ENCODE data around the gene RNF4.

Gene RNF4

GRCh38 chr4:2436761-2437474 lies 32.0 kb upstream of the RNF4 start:
- no peak for DNase-seq
- in situ Hi-C loops (cut with MboI; ENCODE audit: low pct_unique_long_range_greater_than_20kb, low sequenced_read_pairs) = no loop called here

GRCh38 chr4:2437475-2438215 lies 31.3 kb upstream of the RNF4 start:
- in situ Hi-C loops (cut with MboI; ENCODE audit: low pct_unique_long_range_greater_than_20kb, low sequenced_read_pairs) = no loop called here
- no peak for DNase-seq

GRCh38 chr4:2438822-2439718 lies 29.8 kb upstream of the RNF4 start:
- in situ Hi-C loops (cut with MboI; ENCODE audit: low pct_unique_long_range_greater_than_20kb, low sequenced_read_pairs) = no loop called here
- DNase-seq = no peak

GRCh38 chr4:2441393-2442174 lies 27.3 kb upstream of the RNF4 start:
- in situ Hi-C loops (cut with MboI; ENCODE audit: low pct_unique_long_range_greater_than_20kb, low sequenced_read_pairs) = no loop called here
- DNase-seq = peak; percentile 96

- in situ Hi-C loops (cut with MboI; ENCODE audit: low pct_unique_long_range_greater_than_20kb, low sequenced_read_pairs) = no loop called here
These were observed 26.5 kb upstream of the RNF4 start for GRCh38 chr4:2442175-2442993.

GRCh38 chr4:2443061-2443730 lies 25.7 kb upstream of the RNF4 start:
- DNase-seq = no peak
- in situ Hi-C loops (cut with MboI; ENCODE audit: low pct_unique_long_range_greater_than_20kb, low sequenced_read_pairs) = no loop called here

More at GRCh38 chr4:2442175-2442993, 26.5 kb upstream of the RNF4 start:
- no peak for DNase-seq

GRCh38 chr4:2443956-2444740 lies 24.8 kb upstream of the RNF4 start:
- in situ Hi-C loops (cut with MboI; ENCODE audit: low pct_unique_long_range_greater_than_20kb, low sequenced_read_pairs) = no loop called here
- DNase-seq = no peak

- in situ Hi-C loops (cut with MboI; ENCODE audit: low pct_unique_long_range_greater_than_20kb, low sequenced_read_pairs) = no loop called here
These were observed 23.8 kb upstream of the RNF4 start for GRCh38 chr4:2445130-2445529.

GRCh38 chr4:2445571-2445970 lies 23.3 kb upstream of the RNF4 start:
- in situ Hi-C loops (cut with MboI; ENCODE audit: low pct_unique_long_range_greater_than_20kb, low sequenced_read_pairs) = no loop called here
- DNase-seq = no peak

More at GRCh38 chr4:2445130-2445529, 23.8 kb upstream of the RNF4 start:
- no peak for DNase-seq

- in situ Hi-C loops (cut with MboI; ENCODE audit: low pct_unique_long_range_greater_than_20kb, low sequenced_read_pairs) = no loop called here
- DNase-seq = no peak
These were observed 22.0 kb upstream of the RNF4 start for GRCh38 chr4:2446656-2447564.

GRCh38 chr4:2448589-2448988 lies 20.3 kb upstream of the RNF4 start:
- DNase-seq = no peak
- in situ Hi-C loops (cut with MboI; ENCODE audit: low pct_unique_long_range_greater_than_20kb, low sequenced_read_pairs) = no loop called here

- in situ Hi-C loops (cut with MboI; ENCODE audit: low pct_unique_long_range_greater_than_20kb, low sequenced_read_pairs) = no loop called here
- no peak for DNase-seq
These were observed 19.9 kb upstream of the RNF4 start for GRCh38 chr4:2449051-2449450.

GRCh38 chr4:2449511-2450392 lies 19.2 kb upstream of the RNF4 start:
- in situ Hi-C loops (cut with MboI; ENCODE audit: low pct_unique_long_range_greater_than_20kb, low sequenced_read_pairs) = no loop called here
- DNase-seq = no peak

GRCh38 chr4:2450394-2451035 lies 18.4 kb upstream of the RNF4 start:
- DNase-seq = no peak
- in situ Hi-C loops (cut with MboI; ENCODE audit: low pct_unique_long_range_greater_than_20kb, low sequenced_read_pairs) = no loop called here
